Measurements from ENCODE around the gene ABL1.

ABL1 gene

DNA sequence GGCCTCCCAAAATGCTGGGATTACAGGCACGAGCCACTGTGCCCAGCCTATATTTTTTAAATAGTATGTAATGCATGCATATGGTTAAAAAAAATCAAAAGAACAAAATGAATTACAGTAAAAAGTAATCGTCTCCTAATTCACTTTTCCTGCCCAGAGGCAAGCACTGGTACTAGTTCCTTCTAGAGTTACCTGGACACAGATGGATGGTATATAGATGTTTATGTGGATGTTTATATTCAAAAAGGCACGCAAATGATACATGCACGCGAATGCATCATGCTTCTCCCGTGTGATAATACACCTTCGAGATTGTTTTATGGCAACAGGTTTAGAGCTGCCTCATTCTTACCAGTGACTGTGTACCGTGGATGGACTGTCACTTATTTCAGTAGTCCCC lies 21.4 kb downstream of the ABL1 start:
- no peak overlapping the region for H3K4me3 ChIP-seq (ENCODE audit: low read depth in 1 of 2, low read length in 2 of 2)
- H3K9me3 ChIP-seq (ENCODE audit: insufficient read depth, low read length, severe bottlenecking), result no peaks in the 10 kb centered on the region
- ATAC-seq (ENCODE audit: insufficient read depth, low read depth), result no peak
- H3K4me2 ChIP-seq (ENCODE audit: insufficient read depth, low read length), result no peak overlapping the region
- no peak overlapping the region for H2AFZ ChIP-seq (ENCODE audit: low read depth, low read length)
- H3K27me3 ChIP-seq (ENCODE audit: insufficient read depth, low read length, poor library complexity), result no peaks in the 10 kb centered on the region
- H3K9ac ChIP-seq (ENCODE audit: low read depth, low read length), result no peak overlapping the region
- H3K36me3 ChIP-seq (ENCODE audit: insufficient read depth, low read length), result peaks cover 72% of the 10 kb centered on the region
- TF ChIP-seq, protein P1, sequence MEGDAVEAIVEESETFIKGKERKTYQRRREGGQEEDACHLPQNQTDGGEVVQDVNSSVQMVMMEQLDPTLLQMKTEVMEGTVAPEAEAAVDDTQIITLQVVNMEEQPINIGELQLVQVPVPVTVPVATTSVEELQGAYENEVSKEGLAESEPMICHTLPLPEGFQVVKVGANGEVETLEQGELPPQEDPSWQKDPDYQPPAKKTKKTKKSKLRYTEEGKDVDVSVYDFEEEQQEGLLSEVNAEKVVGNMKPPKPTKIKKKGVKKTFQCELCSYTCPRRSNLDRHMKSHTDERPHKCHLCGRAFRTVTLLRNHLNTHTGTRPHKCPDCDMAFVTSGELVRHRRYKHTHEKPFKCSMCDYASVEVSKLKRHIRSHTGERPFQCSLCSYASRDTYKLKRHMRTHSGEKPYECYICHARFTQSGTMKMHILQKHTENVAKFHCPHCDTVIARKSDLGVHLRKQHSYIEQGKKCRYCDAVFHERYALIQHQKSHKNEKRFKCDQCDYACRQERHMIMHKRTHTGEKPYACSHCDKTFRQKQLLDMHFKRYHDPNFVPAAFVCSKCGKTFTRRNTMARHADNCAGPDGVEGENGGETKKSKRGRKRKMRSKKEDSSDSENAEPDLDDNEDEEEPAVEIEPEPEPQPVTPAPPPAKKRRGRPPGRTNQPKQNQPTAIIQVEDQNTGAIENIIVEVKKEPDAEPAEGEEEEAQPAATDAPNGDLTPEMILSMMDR (IDR thresholded peaks at IDR 0.05; ENCODE audit: borderline replicate concordance, extremely low read depth, low read length, poor library complexity, severe bottlenecking), result no peak
- TF ChIP-seq EZH2 (IDR thresholded peaks at IDR 0.05; ENCODE audit: borderline replicate concordance, low read depth, low read length, severe bottlenecking), result no peak
- peaks cover 45% of the 10 kb centered on the region for H3K79me2 ChIP-seq (ENCODE audit: insufficient read depth, low read length)
- no peak overlapping the region for H3K27ac ChIP-seq (ENCODE audit: low read length)
- H3K4me1 ChIP-seq (ENCODE audit: insufficient read depth, low read length), result no peaks in the 10 kb centered on the region
- DNase-seq, result no peak
- peaks cover 25% of the 10 kb centered on the region; the same call in 1 of the 2 replicates for H4K20me1 ChIP-seq (ENCODE audit: insufficient read depth, low read length)

DNA sequence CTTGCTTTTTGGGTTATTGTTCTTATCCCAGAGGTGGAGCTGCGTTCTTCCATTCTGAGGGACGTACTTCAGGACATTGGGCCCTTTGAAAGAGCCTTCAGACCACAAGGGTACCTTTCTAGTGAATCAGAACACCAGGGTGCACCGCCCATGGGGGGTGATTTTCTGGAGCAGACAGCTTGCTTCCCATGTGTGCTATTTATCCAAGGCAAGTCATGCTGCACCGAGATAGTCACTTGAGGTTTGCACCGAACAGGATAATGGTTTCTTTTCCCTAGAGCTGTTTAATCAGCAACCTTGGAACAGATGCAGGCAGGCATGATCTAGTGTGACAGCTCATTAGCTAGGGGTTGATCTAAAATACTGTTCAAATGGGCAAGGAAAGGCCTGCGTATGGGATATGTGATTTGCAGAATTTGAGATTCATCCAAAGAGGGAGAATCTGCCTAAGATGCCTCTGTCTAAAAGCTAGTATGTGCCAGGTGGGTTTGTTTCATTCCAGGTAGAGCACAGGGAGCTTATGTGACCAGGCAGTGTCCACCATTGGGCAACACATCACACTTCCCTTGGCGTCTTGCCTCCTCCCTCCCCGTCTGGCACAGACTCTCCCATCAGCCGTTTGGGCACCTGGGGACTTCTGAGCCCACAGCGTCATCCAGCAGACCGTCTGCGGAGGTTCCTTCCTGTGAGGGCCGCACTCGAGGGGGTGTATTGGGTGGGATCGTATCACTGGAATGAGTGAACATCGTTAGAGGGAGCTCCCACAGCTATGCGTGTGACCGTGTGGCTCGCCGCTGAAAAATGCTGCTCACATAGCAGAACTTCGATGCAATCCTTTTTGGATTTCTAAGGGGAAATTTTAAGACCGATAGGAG lies 23.0 kb downstream of the ABL1 start:
- no peak overlapping the region for H3K9ac ChIP-seq (ENCODE audit: low read depth, low read length)
- no peak overlapping the region for H3K4me2 ChIP-seq (ENCODE audit: insufficient read depth, low read length)
- no peaks in the 10 kb centered on the region for H3K27me3 ChIP-seq (ENCODE audit: insufficient read depth, low read length, poor library complexity)
- H3K4me1 ChIP-seq (ENCODE audit: insufficient read depth, low read length), result no peaks in the 10 kb centered on the region
- ATAC-seq (ENCODE audit: insufficient read depth, low read depth), result no peak
- no peak overlapping the region for H3K4me3 ChIP-seq (ENCODE audit: low read depth in 1 of 2, low read length in 2 of 2)
- peaks cover 34% of the 10 kb centered on the region; the same call in 1 of the 2 replicates for H3K79me2 ChIP-seq (ENCODE audit: insufficient read depth, low read length)
- DNase-seq, result no peak
- TF ChIP-seq EZH2 (IDR thresholded peaks at IDR 0.05; ENCODE audit: borderline replicate concordance, low read depth, low read length, severe bottlenecking), result no peak
- TF ChIP-seq, protein P1 (IDR thresholded peaks at IDR 0.05; ENCODE audit: borderline replicate concordance, extremely low read depth, low read length, poor library complexity, severe bottlenecking), result no peak
- no peaks in the 10 kb centered on the region for H3K9me3 ChIP-seq (ENCODE audit: insufficient read depth, low read length, severe bottlenecking)
- no peak overlapping the region for H3K27ac ChIP-seq (ENCODE audit: low read length)
- H3K36me3 ChIP-seq (ENCODE audit: insufficient read depth, low read length), result peaks cover 88% of the 10 kb centered on the region
- peaks cover 29% of the 10 kb centered on the region; the same call in 1 of the 2 replicates for H4K20me1 ChIP-seq (ENCODE audit: insufficient read depth, low read length)
- H2AFZ ChIP-seq (ENCODE audit: low read depth, low read length), result no peak overlapping the region

DNA sequence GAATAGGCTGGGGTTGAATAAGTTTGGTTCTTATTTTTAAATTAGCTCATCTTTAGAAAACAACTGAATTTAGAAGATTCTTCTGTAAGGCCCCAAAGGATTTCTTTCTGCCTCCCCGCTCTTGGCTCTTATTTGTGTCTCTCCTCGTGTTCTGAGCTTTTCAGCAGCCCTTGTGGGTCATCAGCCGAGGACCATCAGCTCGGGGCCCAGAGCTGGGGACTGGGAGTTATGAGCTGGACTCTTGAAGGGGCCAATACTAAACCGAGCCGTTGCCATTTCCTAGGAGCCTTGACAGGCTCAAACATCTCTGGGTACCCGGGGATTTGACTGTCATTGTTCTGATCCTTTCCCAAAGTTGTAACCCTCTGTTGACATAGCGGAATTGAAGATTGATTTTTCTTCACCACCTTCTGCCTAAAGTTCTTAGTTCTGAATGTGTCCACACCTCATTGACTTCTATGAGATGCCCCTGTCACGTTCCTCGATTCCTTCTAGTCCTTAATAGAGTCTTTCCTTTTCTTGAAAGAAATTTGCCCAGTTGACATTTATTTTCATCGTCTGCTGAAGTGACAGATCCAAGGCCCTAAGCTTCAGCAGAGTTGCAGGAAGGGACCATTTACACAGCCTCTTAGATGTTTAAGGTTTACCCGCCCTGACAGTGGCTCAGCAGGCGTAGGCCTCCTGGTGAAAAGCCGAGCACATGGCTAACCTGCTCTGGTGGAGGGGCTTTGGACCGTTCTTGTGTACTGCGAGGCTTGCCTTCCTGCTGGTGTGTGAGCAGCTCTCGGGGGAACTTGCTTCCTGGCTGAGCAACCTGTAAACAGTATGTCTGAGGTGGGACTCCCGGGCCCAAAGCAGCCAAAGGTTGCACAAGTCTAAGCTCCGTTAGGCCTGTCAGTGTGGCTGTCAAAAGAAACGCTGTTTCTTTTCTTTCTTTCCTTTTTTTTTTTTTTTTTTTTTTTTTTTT lies 24.0 kb downstream of the ABL1 start:
- Histone ChIP-seq H3K4me3 (ENCODE audit: low read depth in 1 of 2, low read length in 2 of 2) (no peak overlapping the region), H3K4me2 (ENCODE audit: insufficient read depth, low read length) (no peak overlapping the region), H3K4me1 (ENCODE audit: insufficient read depth, low read length) (no peaks in the 10 kb centered on the region), H3K27me3 (ENCODE audit: insufficient read depth, low read length, poor library complexity) (no peaks in the 10 kb centered on the region), H4K20me1 (ENCODE audit: insufficient read depth, low read length) (peaks cover 29% of the 10 kb centered on the region; the same call in 1 of the 2 replicates), H3K27ac (ENCODE audit: low read length) (no peak overlapping the region), H3K9ac (ENCODE audit: low read depth, low read length) (no peak overlapping the region), H3K9me3 (ENCODE audit: insufficient read depth, low read length, severe bottlenecking) (no peaks in the 10 kb centered on the region), H3K36me3 (ENCODE audit: insufficient read depth, low read length) (peaks cover 91% of the 10 kb centered on the region), H3K79me2 (ENCODE audit: insufficient read depth, low read length) (peaks cover 29% of the 10 kb centered on the region; the same call in 1 of the 2 replicates), H2AFZ (ENCODE audit: low read depth, low read length) (no peak overlapping the region)
- ATAC-seq (ENCODE audit: insufficient read depth, low read depth) (no peak), DNase-seq (no peak)
- TF ChIP-seq EZH2 (IDR thresholded peaks at IDR 0.05; ENCODE audit: borderline replicate concordance, low read depth, low read length, severe bottlenecking), result no peak
- TF ChIP-seq, protein P1 (IDR thresholded peaks at IDR 0.05; ENCODE audit: borderline replicate concordance, extremely low read depth, low read length, poor library complexity, severe bottlenecking), result no peak
